CD4-positive, alpha-beta T cell treated with Interleukin-4 for 4 hours (primary cell): ENCODE measurements around the gene PRELP.
"Not testable (repeated sequence)": the region's sequence is repeated elsewhere in the genome, so short reads cannot be mapped to it uniquely, and the experiment has no call there.

Experiments used
- DNase-seq: peaks from one replicate; pipeline ENCODE4 v3.0.0-alpha.2; 2020

The PRELP gene

DNA sequence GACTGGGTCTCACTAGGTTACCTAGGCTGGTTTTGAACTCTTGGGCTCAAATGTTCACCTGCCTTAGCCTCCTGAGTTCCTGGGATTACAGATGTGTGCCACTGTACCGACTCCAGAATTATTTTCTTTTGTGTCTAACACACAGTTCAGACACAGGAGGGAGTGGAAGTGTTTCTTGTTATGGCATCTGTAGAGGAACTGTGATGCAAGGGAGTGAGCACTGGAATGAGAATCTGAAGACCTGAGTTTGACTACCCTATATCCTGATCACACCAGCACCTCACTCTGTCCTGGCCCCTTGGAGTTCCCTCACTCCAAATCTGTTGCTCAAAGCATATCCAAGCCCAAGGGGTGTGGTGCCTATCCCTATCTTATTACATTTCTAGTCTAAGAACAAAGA, 33.5 kb downstream of the PRELP start:
- no peak for DNase-seq

DNA sequence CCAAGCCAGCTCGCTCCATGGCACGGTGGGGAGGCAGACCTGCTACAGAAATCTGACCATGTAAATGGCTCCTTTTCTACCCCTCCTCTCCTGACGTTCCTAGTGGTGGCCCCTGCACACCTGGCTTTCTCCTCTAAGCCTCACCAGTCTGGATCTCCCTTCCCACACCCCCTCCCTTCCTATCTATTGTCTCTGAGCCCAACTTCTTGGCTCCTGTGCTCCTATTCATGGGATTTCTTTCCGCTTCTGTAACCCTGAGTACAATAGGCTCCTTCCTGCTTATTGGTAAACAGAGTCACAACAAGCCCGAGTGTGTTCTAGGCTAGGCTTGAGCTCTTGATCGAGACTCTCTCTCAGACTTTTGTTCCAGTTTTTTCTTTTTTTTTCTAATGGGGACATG, 35.9 kb downstream of the PRELP start:
- DNase-seq, result no peak

GRCh38 chr1:203511930-203512329, 36.3 kb downstream of the PRELP start:
- DNase-seq, result no peak

GRCh38 chr1:203512517-203512847, 36.9 kb downstream of the PRELP start:
- DNase-seq, result no peak

GRCh38 chr1:203512848-203513584, 37.4 kb downstream of the PRELP start:
- peak; percentile 36 for DNase-seq

DNA sequence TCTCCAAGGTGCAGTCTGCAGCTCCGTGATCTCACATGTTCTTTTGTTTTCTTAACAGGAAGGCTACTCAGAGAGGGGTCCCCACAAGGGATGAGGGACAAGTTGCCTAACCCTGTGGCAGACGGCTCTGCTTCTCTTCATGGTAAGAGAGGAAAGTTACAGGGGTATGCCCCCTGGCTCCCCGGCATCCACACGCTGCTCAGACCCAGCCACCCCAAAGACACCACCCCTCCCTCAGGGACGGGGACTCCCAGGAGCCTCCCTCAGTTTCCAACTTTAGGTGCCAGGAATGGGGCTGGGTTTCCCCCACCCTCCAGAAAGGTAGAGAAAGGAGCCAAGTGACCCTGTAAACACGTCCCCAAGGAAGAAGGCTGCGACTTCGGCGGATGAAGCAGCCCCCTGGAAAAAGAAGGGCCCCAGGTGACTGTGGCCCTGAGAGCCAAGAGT, 38.0 kb downstream of the PRELP start:
- DNase-seq, result no peak

GRCh38 chr1:203516184-203516583, 40.6 kb downstream of the PRELP start:
- no peak for DNase-seq

GRCh38 chr1:203516906-203517305, 41.3 kb downstream of the PRELP start:
- no peak for DNase-seq

- DNase-seq, result no peak
Measured at GRCh38 chr1:203517426-203518110, 42.0 kb downstream of the PRELP start.

GRCh38 chr1:203518139-203518538, 42.5 kb downstream of the PRELP start:
- DNase-seq, result not testable (repeated sequence)

GRCh38 chr1:203518541-203518940, 42.9 kb downstream of the PRELP start:
- DNase-seq, result no peak

GRCh38 chr1:203519053-203519840, 43.6 kb downstream of the PRELP start:
- DNase-seq, result no peak

DNA sequence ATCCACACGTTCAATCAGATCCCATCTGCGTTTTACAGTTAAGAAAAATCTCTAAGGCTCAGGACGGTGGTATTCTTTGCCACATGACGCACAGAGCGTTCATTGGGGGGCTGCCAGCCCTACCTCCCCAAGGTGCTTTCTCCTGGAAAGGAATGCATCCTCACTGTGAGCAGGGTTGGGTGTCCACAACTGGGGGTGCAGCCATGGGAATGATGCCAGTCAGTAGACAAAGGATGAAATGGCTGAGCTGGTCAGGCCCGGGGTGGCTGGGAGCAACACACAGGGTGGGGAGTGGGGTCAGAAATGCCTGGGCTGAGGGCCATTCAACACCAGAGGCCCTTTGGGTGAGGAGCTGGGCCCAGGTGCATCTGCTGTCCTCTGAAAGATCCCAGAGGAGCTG, 44.3 kb downstream of the PRELP start:
- no peak for DNase-seq

GRCh38 chr1:203520315-203520714, 44.7 kb downstream of the PRELP start:
- no peak for DNase-seq

DNA sequence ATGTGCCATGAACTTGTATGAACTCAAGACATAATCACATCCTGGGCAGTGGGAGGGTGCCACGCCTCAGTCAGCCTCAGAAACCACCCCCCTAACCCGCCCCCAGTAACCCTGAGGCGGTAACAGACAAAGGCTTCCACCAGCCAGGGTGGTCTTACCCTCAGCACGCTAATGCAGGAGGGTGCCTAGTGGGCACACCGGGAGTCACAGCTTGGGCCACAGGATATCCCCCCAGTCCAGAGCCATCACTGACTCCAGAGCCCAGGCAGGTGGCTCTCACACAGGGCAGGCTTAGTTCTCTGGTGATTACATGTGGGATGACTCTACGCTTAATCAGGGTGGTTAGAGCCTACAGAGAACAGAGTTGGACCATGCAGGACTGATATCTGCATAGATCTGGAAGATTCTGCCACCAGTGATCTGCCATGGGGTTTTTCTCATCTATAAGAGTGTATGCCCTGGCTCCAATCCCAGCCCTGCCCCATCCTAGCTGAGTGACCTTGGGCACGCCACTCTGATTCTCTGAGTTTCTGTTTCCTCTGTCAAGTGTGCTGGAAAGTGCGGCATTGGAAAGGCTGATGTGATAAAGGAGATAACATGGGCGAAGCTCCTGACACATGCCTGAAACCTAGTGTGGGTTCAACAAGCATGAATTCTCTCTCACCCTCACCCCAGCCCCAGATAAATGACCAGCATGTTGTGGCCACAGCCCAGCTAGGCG, 45.6 kb downstream of the PRELP start:
- no peak for DNase-seq

DNA sequence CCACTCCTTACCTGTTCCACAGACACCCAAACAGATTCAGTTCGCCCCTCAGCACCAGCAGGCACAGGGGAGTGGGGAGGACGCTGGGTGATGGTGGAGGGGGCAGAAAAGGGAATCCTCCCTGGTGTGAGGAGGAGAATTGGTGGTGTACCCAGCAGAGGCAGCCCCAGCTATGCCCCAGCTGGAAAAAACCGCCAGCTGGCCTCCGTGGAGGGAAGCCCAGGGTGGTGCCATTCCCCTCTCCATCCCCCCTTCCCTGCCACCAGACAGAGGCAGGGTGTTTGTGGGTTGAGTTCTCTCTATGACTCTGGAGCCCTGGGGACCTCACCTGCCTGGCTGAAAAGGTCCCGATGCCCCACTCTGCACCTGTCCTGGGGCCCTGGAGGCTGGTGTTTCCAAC, 46.2 kb downstream of the PRELP start:
- DNase-seq, result no peak

GRCh38 chr1:203522237-203522636, 46.6 kb downstream of the PRELP start:
- DNase-seq, result no peak

- DNase-seq, result no peak
Measured at GRCh38 chr1:203523667-203524066, 48.1 kb downstream of the PRELP start.

DNA sequence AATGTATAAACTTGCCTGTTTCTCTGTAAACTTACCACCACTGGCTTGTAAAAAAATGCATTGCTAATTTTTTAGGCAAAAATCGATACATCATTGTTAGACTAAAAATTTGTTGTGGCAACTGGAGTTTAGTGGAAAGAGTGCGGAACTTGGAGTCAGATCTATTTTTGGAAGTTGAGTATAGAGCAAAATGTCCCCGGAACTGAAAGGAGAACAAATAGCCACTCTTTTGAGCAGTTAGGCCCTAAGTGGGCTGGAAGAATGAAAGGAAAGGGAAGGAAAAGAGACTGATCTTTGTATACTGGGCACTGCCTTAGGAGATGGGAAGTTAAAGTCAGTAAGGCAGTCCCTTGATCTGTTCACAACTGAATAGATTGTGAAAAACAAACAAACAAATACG, 48.5 kb downstream of the PRELP start:
- no peak for DNase-seq

- no peak for DNase-seq
Measured at GRCh38 chr1:203524824-203525223, 49.2 kb downstream of the PRELP start.

DNA sequence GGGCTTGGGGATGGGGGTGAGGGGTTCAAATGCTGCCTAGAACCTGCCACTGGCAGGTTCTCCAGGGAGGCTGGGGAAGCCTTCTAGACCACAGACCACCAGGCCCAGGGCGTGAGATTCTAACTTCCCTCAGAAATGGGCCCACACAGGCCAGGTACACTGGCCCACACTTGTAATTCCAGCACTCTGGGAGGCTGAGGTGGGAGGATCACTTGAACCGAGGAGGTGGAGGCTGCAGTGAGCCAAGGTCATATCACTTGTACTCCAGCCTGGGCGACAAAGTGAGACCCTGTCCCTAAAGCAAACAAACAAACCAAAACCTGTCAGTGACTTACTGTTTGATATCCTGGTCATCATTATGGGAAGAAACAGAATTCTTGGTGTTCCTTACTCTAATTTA, 50.1 kb downstream of the PRELP start:
- DNase-seq, result no peak

GRCh38 chr1:203526130-203526529, 50.5 kb downstream of the PRELP start:
- no peak for DNase-seq

DNA sequence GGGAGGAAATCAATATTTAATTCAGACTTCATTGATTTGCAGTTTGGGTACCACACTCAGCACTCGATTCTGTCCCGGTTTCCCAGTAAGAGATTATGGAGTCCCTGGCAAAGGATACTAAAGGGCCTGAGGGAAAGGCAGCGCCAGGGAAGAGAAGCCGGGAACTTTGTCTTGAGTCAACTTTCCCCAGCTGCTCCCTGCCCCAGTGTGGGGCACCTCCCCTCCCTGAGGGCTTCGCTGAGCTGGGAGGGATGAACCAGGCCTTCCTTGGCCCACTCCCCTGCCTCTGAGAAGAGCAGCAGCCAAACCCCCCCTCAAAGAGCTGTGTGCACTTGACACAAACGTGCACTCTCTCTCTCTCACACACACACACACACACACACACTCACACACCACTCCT, 51.0 kb downstream of the PRELP start:
- no peak for DNase-seq
